Mucosa of descending colon (tissue), 3 donors: ENCODE data around the gene XAF1. TPM values are rescaled to one million over a fixed set of nuclear protein-coding genes. Genes with fewer than 3 reads are reported as not detected.

ENCODE experiments used
- ATAC-seq: fragments of 200-7000 bp; cut with Tn5 transposase; one replicate; pipeline ENCODE4 v1.9.1; 2020; ENCODE audit warnings: mild to moderate bottlenecking, moderate library complexity
- DNase-seq, 3 donors: peaks; one replicate each; pipeline ENCODE4 v3.0.0-alpha.2; 2020
- H3K36me3 ChIP-seq: fragments of 200-600 bp; one replicate; pipeline ENCODE4 v1.8.0; 2021; ENCODE audit warnings: low read depth, mild to moderate bottlenecking
- H3K4me1 ChIP-seq: fragments of 200-600 bp; one replicate; pipeline ENCODE4 v1.8.0; 2021; ENCODE audit warnings: low read depth, mild to moderate bottlenecking
- H3K4me3 ChIP-seq: fragments of 200-600 bp; one replicate; pipeline ENCODE4 v1.8.0; 2021; ENCODE audit warnings: mild to moderate bottlenecking
- H3K9me3 ChIP-seq: fragments of 200-600 bp; one replicate; pipeline ENCODE4 v1.8.0; 2021; ENCODE audit warnings: mild to moderate bottlenecking
- CTCF ChIP-seq: fragments of 200-600 bp; IDR thresholded peaks from one replicate; pipeline ENCODE4 v1.8.0; 2022; ENCODE audit warnings: antibody characterized with exemption, mild to moderate bottlenecking
- intact Hi-C, 2 donors: fragments of 100-400 bp; cut with DNase I in 1 of 2; cut with micrococcal nuclease in 1 of 2; formaldehyde crosslinking; loops; one replicate each; pipeline versions ENCODE4 v1.11.0 to v1.11.1; 2022; cut with DNase I, micrococcal nuclease
- long read RNA-seq, 2 donors: library from polyadenylated mRNA; unstranded; transcript quantifications; one replicate each; pipeline ENCODE4 v2.0.0, GENCODE V29; 2019 to 2021
- total RNA-seq, 3 donors: library from RNA; stranded (reverse); fragmentation: NEBNext Ultra II Directional in 2 of 3; extraction: Animal tissue kit (Norgen Biotek cat#: 25700) in 2 of 3; gene quantifications; one replicate each; pipeline versions ENCODE4 v1.2.1 to v1.2.4, GENCODE V29; 2021 to 2023
- donor health status: DM: no; HTN: no; CAD: no; lungs with moderate emphysema.
- donor health status: DM: no; HTN: no; CAD: no.
- donor health status: DM: no; HTN: yes; CAD: no.

XAF1 gene, protein sequence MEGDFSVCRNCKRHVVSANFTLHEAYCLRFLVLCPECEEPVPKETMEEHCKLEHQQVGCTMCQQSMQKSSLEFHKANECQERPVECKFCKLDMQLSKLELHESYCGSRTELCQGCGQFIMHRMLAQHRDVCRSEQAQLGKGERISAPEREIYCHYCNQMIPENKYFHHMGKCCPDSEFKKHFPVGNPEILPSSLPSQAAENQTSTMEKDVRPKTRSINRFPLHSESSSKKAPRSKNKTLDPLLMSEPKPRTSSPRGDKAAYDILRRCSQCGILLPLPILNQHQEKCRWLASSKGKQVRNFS
- total RNA-seq: 10 to 100 TPM; 15.7 to 37.4 (median 25.4) TPM
- long read RNA-seq, donor 1, partial matches to known transcripts: 1 of 7 reads
- long read RNA-seq, donor 1, other reads (novel, unspliced or antisense): 1 of 7 reads
- long read RNA-seq, donor 2, partial matches to known transcripts: 1 of 6 reads
- long read RNA-seq, donor 2, other reads (novel, unspliced or antisense): 2 of 6 reads

- Histone ChIP-seq H3K9me3 (no peaks in the 10 kb centered on the region), H3K4me3 (peak within 1 kb of the TSS; percentile 10), H3K4me1 (peaks cover 2% of the 10 kb centered on the region), H3K36me3 (no peaks in the 10 kb centered on the region)
- DNase-seq: peak in 2 of 3 donors; percentile 55 to 64
- TF ChIP-seq CTCF: no peak
- peak; percentile 87 for ATAC-seq
- intact Hi-C loops: no loop called here
Measured at GRCh38 chr17:6755731-6756184, at the start of gene XAF1. Gene XAF1, plus strand, starts transcription at chr17:6756046. Its CDS starts 33 bp downstream, at chr17:6756079.

DNA sequence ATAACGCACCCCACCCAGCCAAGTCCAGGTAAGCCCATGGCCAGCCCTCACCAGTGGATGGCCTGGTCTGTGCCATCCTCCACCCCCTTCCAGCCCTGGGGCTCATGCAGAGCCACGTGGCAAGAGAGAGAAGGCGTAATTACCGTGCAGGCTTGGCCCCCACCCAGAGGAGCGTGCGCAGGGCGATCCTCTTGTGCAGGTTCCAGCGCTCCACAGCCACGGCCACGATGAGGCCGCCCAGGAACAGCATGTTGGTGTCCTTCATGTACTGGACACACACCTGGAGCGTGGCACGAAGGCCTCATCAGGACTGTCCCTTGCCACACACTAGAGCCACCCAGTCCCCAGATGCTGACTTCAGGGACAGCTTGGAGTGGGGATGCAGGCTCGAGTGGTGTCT lies 49.3 kb upstream of the XAF1 start:
- DNase-seq (no peak), ATAC-seq (no peak)
- no peak for TF ChIP-seq CTCF
- Histone ChIP-seq H3K36me3 (no peaks in the 10 kb centered on the region), H3K9me3 (no peaks in the 10 kb centered on the region), H3K4me3 (no peak overlapping the region), H3K4me1 (no peaks in the 10 kb centered on the region)
- intact Hi-C loops: no loop called here

- no peak for ATAC-seq
- no peak overlapping the region for H3K4me3 ChIP-seq
- DNase-seq: no peak
- H3K36me3 ChIP-seq: no peaks in the 10 kb centered on the region
- no peaks in the 10 kb centered on the region for H3K4me1 ChIP-seq
- H3K9me3 ChIP-seq: no peaks in the 10 kb centered on the region
- no peak for TF ChIP-seq CTCF
- intact Hi-C loops: no loop called here
Measured at GRCh38 chr17:6706996-6707395, 48.9 kb upstream of the XAF1 start.

- no peaks in the 10 kb centered on the region for H3K4me1 ChIP-seq
- TF ChIP-seq CTCF: no peak
- intact Hi-C loops: no loop called here
- H3K36me3 ChIP-seq: no peaks in the 10 kb centered on the region
- H3K9me3 ChIP-seq: no peaks in the 10 kb centered on the region
- no peak for ATAC-seq
- no peak for DNase-seq
- H3K4me3 ChIP-seq: no peak overlapping the region
Measured at GRCh38 chr17:6708357-6708961, 47.4 kb upstream of the XAF1 start.

DNA sequence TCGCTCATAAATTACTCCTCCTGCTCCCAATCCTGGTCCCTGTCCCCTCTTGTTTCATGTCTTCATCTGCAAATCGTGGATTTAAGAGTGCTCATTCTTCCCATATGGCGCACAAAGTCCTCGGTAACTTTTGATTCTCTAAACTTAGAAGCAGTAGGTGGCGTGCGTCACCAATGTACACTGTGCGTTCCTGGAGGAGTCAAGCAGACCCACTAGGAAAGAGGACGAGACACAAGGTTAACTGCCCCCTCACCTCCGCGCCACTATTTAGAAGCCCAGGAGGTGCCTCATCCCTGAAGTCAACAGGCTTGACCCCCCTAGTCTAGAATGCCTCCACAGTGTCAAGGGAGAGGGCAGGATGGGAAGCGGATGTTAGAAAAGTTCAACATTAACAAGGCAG lies 45.5 kb upstream of the XAF1 start:
- no peaks in the 10 kb centered on the region for H3K9me3 ChIP-seq
- no peak for TF ChIP-seq CTCF
- H3K4me3 ChIP-seq: no peak overlapping the region
- intact Hi-C loops: no loop called here
- ATAC-seq (no peak), DNase-seq (no peak)
- no peaks in the 10 kb centered on the region for H3K4me1 ChIP-seq
- H3K36me3 ChIP-seq: no peaks in the 10 kb centered on the region
